HEK293T (cell line): ENCODE measurements around the gene NUP160.

Experiments used
- ARNT ChIP-seq: fragments of 450-650 bp; IDR thresholded peaks from 2 replicates; pipeline ENCODE4 v1.6.1; 2017; ENCODE audit warnings: mild to moderate bottlenecking
- BHLHE40 ChIP-seq: fragments of 450-650 bp; IDR thresholded peaks from 2 replicates; pipeline ENCODE4 v1.6.1; 2016; ENCODE audit warnings: mild to moderate bottlenecking, moderate library complexity, borderline replicate concordance
- FOXA1 ChIP-seq: fragments of 450-650 bp; IDR thresholded peaks from 2 replicates; pipeline ENCODE4 v1.6.1; 2016; ENCODE audit warnings: mild to moderate bottlenecking
- FOXK2 ChIP-seq: fragments of 450-650 bp; IDR thresholded peaks from 2 replicates; pipeline ENCODE4 v1.6.1; 2016; ENCODE audit warnings: mild to moderate bottlenecking
- FOXM1 ChIP-seq: fragments of 450-650 bp; IDR thresholded peaks from 2 replicates; pipeline ENCODE4 v1.6.1; 2017; ENCODE audit warnings: mild to moderate bottlenecking, borderline replicate concordance
- HDGF ChIP-seq: fragments of 450-650 bp; IDR thresholded peaks from 2 replicates; pipeline ENCODE4 v1.6.1; 2017; ENCODE audit warnings: antibody characterized with exemption, borderline replicate concordance
- L3MBTL2 ChIP-seq: fragments of 450-650 bp; conservative IDR thresholded peaks from 2 replicates; pipeline ENCODE4 v1.6.1; 2016; ENCODE audit warnings: mild to moderate bottlenecking
- SP1 ChIP-seq: fragments of 450-650 bp; IDR thresholded peaks from 2 replicates; pipeline ENCODE4 v1.6.1; 2017
- SUZ12 ChIP-seq: fragments of 450-650 bp; IDR thresholded peaks from 2 replicates; pipeline ENCODE4 v1.6.1; 2016; ENCODE audit warnings: mild to moderate bottlenecking
- TARDBP ChIP-seq: fragments of 450-650 bp; IDR thresholded peaks from 2 replicates; pipeline ENCODE4 v1.6.1; 2016
- ZNF384 ChIP-seq: fragments of 450-650 bp; IDR thresholded peaks from 2 replicates; pipeline ENCODE4 v1.6.1; 2016

DNA sequence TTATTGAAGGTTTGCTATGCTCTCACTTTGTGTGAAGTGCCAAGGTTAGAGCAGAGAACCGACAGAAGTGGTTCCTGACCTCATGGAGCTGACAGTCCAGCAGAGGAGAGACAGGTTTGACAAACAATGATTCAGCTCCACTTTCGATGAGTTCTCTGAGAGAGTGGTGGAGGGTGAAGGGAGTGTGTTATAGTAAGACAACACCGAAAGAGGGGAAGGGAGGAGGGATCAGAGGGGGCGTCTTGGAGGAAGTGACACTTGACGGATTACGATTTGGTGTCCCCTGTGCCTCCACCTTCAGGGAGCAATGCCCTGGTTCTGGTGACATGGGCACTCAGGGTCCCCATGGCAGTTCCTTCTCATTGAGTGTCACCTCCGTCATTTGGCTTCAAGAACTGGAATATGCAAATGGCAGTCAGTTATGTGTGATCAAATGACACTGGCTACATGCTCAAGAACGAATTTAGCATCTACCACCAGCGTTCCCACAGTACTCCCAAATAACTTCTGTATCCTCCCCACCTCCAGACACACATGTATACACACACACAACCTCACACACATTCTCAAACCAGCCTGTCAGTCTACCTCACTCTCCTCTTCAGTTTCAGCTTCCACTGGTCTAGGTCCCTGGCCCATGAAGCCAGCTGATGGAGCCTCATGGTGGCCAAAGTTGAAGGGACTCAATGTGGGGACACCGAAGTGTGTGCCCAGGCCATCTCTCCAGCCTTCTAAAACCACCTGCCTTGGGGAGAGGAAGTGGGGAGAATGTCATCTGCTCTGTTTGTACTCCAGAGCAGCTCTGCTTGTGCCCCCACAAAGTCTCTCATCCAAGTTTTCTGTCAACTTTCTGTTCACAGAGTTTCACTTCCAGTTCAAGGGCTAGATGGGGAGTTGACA, 31.4 kb upstream of the NUP160 start:
- TF ChIP-seq TARDBP: no peak
- no peak for TF ChIP-seq FOXA1
- no peak for TF ChIP-seq ZNF384
- TF ChIP-seq FOXK2: no peak
- no peak for TF ChIP-seq L3MBTL2
- no peak for TF ChIP-seq SP1
- TF ChIP-seq BHLHE40: no peak
- no peak for TF ChIP-seq HDGF
- TF ChIP-seq SUZ12: no peak
- TF ChIP-seq ARNT: no peak
- no peak for TF ChIP-seq FOXM1
